Tibial nerve (tissue), 4 donors: Measurements from ENCODE around the gene CDR2. TPM values are rescaled to one million over a fixed set of nuclear protein-coding genes. Genes with fewer than 3 reads are reported as not detected.

Experiments used
- DNase-seq, 2 donors: peaks; one replicate each; pipeline ENCODE4 v3.0.0-alpha.2; 2019; ENCODE audit warnings: low spot score in 2 of 2
- H3K27ac ChIP-seq, 4 donors: fragments of 200-600 bp; sonication (generic) in 3 of 4; one replicate each; pipeline ENCODE4 v1.5.1; 2017 to 2019; ENCODE audit warnings: mild to moderate bottlenecking in 1 of 4
- H3K27me3 ChIP-seq, 2 donors: fragments of 200-600 bp; sonication (generic) in 1 of 2; one replicate each; pipeline versions ENCODE4 v1.5.1 to v1.6.0; 2017 to 2019
- H3K36me3 ChIP-seq, 3 donors: fragments of 200-600 bp; sonication (generic); one replicate each; pipeline ENCODE4 v1.5.1; 2018 to 2019
- H3K4me1 ChIP-seq, 4 donors: fragments of 200-600 bp; sonication (generic) in 3 of 4; one replicate each; pipeline ENCODE4 v1.5.1; 2017 to 2019
- H3K4me3 ChIP-seq, 4 donors: fragments of 200-600 bp; sonication (generic) in 3 of 4; one replicate each; pipeline ENCODE4 v1.5.1; 2017 to 2019; ENCODE audit warnings: mild to moderate bottlenecking in 1 of 4, moderate library complexity in 1 of 4
- H3K9me3 ChIP-seq, 4 donors: fragments of 200-600 bp; sonication (generic) in 3 of 4; one replicate each; pipeline ENCODE4 v1.5.1; 2017 to 2019
- EP300 ChIP-seq, 2 donors: sonication (generic); formaldehyde crosslinking; IDR thresholded peaks; one replicate each; pipeline ENCODE4 v1.6.1; 2017; ENCODE audit warnings: antibody characterized with exemption in 2 of 2, mild to moderate bottlenecking in 1 of 2
- POLR2A ChIP-seq, 2 donors: fragments of 450-650 bp; IDR thresholded peaks; one replicate each; pipeline ENCODE4 v1.6.1; 2017; ENCODE audit warnings: antibody characterized with exemption in 2 of 2, mild to moderate bottlenecking in 2 of 2, moderate library complexity in 2 of 2
- WGBS, 2 donors: methylation state at CpG; one replicate each; pipeline ENCODE4 v1.1.5; 2018; 5-methylcytosine and 5-hydroxymethylcytosine counted together
- total RNA-seq, 4 donors: library from RNA; depleted of rRNA; stranded (reverse); fragments of >200 nt; gene quantifications; one replicate each; pipeline ENCODE4 v1.1.0, GENCODE V29; 2016
- TF ChIP-seq, protein P1 (sequence below), 5 experiments: fragments of 200-600 bp in 3 of 5; fragments of 450-650 bp in 2 of 5; sonication (generic) in 3 of 5; IDR thresholded peaks; one replicate each; pipeline ENCODE4 v1.5.1; 2016 to 2019; ENCODE audit warnings: antibody characterized with exemption in 5 of 5, mild to moderate bottlenecking in 3 of 5, moderate library complexity in 2 of 5

The CDR2 gene
- total RNA-seq, 4 donors from 2014 or later: 16.4 to 25.1 (median 18.7) TPM

DNA sequence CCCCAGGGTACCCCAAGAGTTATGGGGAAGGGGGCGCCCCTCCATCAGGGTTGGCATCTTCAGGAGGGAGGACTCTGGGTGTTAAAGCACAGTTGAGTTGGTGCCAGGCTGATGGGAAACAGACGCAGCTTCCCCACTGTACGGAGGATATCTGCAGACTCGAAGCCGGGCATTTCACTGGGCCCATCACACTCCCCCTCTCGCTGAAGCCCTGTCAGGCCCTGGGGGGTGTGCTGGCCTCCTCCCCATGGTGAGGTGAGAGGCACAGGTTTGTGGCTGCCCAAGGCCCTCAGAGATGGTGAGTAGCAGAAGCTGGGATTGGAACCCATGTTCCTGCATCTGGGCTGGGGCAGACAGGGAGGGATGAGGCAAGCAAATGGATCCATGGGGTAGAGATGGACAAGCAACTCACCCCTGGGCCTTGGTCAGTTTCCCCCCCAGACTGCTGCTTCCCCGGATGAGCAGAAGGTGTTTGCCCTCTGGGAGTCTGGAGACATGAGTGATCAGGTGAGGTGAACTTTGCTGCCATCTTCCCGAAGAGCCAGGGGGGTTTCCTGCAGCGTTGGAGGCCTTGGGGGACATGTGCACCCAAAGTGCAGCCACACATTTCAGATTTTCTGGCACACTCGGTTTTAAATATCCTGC lies 46.2 kb downstream of the CDR2 start:
- peaks cover 0 to 98% (median 45%) of the 10 kb centered on the region in 3 donors for H3K36me3 ChIP-seq
- DNase-seq: no peak
- TF ChIP-seq POLR2A (IDR thresholded peaks at IDR 0.05): no peak
- TF ChIP-seq, protein P1, sequence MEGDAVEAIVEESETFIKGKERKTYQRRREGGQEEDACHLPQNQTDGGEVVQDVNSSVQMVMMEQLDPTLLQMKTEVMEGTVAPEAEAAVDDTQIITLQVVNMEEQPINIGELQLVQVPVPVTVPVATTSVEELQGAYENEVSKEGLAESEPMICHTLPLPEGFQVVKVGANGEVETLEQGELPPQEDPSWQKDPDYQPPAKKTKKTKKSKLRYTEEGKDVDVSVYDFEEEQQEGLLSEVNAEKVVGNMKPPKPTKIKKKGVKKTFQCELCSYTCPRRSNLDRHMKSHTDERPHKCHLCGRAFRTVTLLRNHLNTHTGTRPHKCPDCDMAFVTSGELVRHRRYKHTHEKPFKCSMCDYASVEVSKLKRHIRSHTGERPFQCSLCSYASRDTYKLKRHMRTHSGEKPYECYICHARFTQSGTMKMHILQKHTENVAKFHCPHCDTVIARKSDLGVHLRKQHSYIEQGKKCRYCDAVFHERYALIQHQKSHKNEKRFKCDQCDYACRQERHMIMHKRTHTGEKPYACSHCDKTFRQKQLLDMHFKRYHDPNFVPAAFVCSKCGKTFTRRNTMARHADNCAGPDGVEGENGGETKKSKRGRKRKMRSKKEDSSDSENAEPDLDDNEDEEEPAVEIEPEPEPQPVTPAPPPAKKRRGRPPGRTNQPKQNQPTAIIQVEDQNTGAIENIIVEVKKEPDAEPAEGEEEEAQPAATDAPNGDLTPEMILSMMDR (IDR thresholded peaks at IDR 0.05): no peak
- TF ChIP-seq EP300 (IDR thresholded peaks at IDR 0.05): no peak

DNA sequence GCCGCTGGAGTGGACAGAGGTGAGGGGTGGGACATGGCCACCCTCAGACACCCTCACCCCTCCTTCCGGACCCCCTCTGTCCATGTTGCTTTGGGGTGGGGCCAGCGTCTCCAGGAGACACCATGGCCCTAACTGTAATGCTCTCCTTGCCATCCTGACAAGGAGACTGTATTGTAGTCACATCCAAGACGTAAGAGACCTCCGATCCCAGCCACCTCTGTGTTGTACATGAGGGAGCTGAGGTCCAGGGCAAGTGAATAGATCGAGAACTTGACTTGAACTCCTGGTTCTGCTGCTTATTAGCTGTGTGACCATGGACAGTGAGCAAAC lies 47.0 kb downstream of the CDR2 start:
- TF ChIP-seq, protein P1 (IDR thresholded peaks at IDR 0.05): no peak
- TF ChIP-seq EP300 (IDR thresholded peaks at IDR 0.05) (no peak), POLR2A (IDR thresholded peaks at IDR 0.05) (no peak)
- no peaks in the 10 kb centered on the region for H3K27me3 ChIP-seq
- peaks cover 0 to 97% (median 45%) of the 10 kb centered on the region in 3 donors for H3K36me3 ChIP-seq
- H3K4me1 ChIP-seq: no peaks in the 10 kb centered on the region
- no peaks in the 10 kb centered on the region for H3K9me3 ChIP-seq
- DNase-seq: no peak
- H3K4me3 ChIP-seq: no peak overlapping the region
- H3K27ac ChIP-seq: no peak overlapping the region
- 94 to 95% methylated on average over 6 of the region's 6 CpGs for WGBS, 2 donors

More for the DNA sequence above, 46.2 kb downstream of the CDR2 start:
- H3K27ac ChIP-seq: no peak overlapping the region
- no peaks in the 10 kb centered on the region for H3K9me3 ChIP-seq
- WGBS, 2 donors: 88 to 89% methylated on average over 10 of the region's 10 CpGs
- H3K4me3 ChIP-seq: no peak overlapping the region
- H3K4me1 ChIP-seq: no peaks in the 10 kb centered on the region
- no peaks in the 10 kb centered on the region for H3K27me3 ChIP-seq

DNA sequence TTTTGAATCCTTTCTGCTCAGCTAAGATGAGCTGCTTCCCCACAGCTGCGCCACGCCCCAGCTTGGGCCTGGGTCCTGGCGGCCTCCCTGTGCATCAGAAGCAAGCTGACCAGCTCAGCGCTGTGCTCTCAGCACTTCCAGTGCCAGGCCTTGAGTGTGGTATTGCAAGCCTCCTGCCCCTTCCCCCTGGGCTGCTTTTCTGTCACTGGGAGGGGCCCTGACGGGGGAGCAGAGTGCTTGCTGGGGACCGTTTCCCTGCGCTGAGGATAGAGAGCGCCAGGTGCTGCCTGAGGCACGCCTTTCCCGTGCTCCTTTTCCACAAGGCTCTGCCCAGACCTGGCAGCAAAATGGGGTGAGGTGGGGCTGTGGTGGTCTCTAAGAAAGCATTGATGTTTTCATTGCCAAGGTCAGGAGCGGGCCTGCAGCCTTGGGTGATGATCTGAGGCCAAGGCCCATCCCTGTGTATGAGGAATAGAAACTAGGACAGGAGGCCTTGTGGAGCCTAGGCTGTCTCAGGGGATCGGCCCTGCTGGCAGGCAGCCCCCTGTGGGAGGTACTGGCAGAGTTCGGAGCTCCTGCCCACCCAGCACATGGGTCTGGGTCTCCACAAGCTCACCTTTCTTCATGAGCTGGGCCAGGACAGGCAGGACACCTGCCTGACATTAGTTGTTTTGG lies 47.5 kb downstream of the CDR2 start:
- H3K27ac ChIP-seq: no peak overlapping the region
- H3K36me3 ChIP-seq: peaks cover 0 to 97% (median 45%) of the 10 kb centered on the region in 3 donors
- no peak overlapping the region for H3K4me3 ChIP-seq
- 86 to 91% methylated on average over 12 of the region's 13 CpGs for WGBS, 2 donors
- H3K4me1 ChIP-seq: no peaks in the 10 kb centered on the region
- no peaks in the 10 kb centered on the region for H3K9me3 ChIP-seq
- DNase-seq: no peak
- H3K27me3 ChIP-seq: no peaks in the 10 kb centered on the region
- TF ChIP-seq EP300 (IDR thresholded peaks at IDR 0.05) (no peak), POLR2A (IDR thresholded peaks at IDR 0.05) (no peak)
- TF ChIP-seq, protein P1 (IDR thresholded peaks at IDR 0.05): no peak

DNA sequence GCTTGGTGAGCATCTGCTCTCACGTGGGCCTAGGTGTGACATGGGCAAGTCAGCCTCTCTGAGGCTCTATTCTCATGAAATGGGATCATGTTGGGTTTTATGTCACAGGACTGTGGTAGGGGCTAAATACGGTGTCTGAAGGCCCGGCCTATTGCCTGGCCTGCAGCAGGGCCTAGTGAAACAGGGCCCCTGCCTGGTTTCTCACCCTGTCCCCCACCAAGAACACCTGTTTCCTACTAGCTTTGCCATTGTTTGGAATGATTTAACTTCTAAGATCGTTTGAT lies 48.1 kb downstream of the CDR2 start:
- H3K4me1 ChIP-seq: peaks cover 0 to 5% (median 0%) of the 10 kb centered on the region in 4 donors
- no peaks in the 10 kb centered on the region for H3K27me3 ChIP-seq
- DNase-seq: no peak
- H3K9me3 ChIP-seq: no peaks in the 10 kb centered on the region
- H3K27ac ChIP-seq: no peak overlapping the region
- WGBS, 2 donors: 79 to 88% methylated on average over 4 of the region's 4 CpGs
- TF ChIP-seq, protein P1 (IDR thresholded peaks at IDR 0.05): no peak
- TF ChIP-seq EP300 (IDR thresholded peaks at IDR 0.05) (no peak), POLR2A (IDR thresholded peaks at IDR 0.05) (no peak)
- H3K36me3 ChIP-seq: peaks cover 0 to 97% (median 45%) of the 10 kb centered on the region in 3 donors
- no peak overlapping the region for H3K4me3 ChIP-seq

DNA sequence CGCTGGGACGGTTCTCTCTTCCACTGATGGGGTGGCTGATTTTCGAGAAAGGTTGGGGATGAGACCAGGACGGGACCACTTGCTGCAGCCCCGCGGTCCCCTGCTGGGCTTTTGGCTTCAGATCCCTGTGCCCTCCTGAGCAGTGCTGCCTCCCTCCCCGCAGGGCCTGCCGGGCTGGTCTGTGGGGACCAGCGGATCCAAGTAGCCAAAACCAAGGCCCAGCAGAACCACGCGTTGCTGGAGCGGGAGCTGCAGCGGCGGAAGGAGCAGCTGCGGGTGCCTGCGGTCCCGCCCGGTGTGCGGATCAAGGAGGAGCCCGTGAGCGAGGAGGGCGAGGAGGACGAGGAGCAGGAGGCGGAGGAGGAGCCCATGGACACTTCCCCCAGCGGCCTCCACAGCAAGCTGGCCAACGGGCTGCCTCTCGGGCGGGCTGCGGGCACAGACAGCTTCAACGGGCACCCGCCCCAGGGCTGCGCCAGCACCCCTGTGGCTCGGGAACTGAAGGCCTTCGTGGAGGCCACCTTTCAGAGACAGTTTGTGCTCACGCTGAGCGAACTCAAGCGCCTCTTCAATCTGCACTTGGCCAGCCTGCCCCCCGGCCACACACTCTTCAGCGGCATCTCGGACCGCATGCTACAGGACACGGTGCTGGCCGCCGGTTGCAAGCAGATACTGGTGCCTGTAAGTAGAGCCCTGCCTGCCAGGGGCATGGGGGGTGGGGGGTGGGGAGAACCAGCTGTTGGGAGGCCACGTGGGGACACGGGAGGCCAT lies 48.6 kb downstream of the CDR2 start:
- peaks cover 0 to 92% (median 45%) of the 10 kb centered on the region in 3 donors for H3K36me3 ChIP-seq

More for the DNA sequence above, 48.6 kb downstream of the CDR2 start:
- Histone ChIP-seq H3K4me1 (peaks cover 0 to 10% (median 0%) of the 10 kb centered on the region in 4 donors), H3K9me3 (no peaks in the 10 kb centered on the region), H3K4me3 (no peak overlapping the region), H3K27ac (no peak overlapping the region), H3K27me3 (no peaks in the 10 kb centered on the region)
- no peak for TF ChIP-seq EP300 (IDR thresholded peaks at IDR 0.05)
- no peak for TF ChIP-seq POLR2A (IDR thresholded peaks at IDR 0.05)
- TF ChIP-seq, protein P1 (IDR thresholded peaks at IDR 0.05): no peak
- 90 to 92% methylated on average over 39 to 46 of the region's 46 CpGs for WGBS, 2 donors
- no peak for DNase-seq
